IMR-90 (cell line): Measurements from ENCODE around the gene LRRC4. TPM values are rescaled to one million over a fixed set of nuclear protein-coding genes. Genes with fewer than 3 reads are reported as not detected.

ENCODE experiments used
- ATAC-seq: fragments of 200-7000 bp; cut with Tn5 transposase; 2 replicates; pipeline ENCODE4 v1.9.1; 2020; ENCODE audit warnings: low read depth, mild to moderate bottlenecking, moderate library complexity
- BruUV-seq: library from RNA; stranded (reverse); fragments of 400-500 nt; replicated peaks from 2 replicates; lab custom pipeline; 2021; lab: Mats Ljungman, UMichigan
- CTCF ChIA-PET: fragments of 300-600 bp; formaldehyde crosslinking; extraction: SDS; loops from one replicate; lab custom pipeline; 2021; ENCODE audit warnings: antibody characterized with exemption; lab: Yijun Ruan, JAX
- POLR2A ChIA-PET: fragments of 300-600 bp; sonication (Branson Sonifier 250); formaldehyde crosslinking; loops from one replicate; lab custom pipeline; 2022; ENCODE audit warnings: antibody characterized with exemption; ENCODE audit not compliant: unreplicated experiment; lab: Charles Lee
- DNase-seq: peaks from one replicate; pipeline ENCODE4 v3.0.0; 2013
- H2AFZ ChIP-seq: replicated peaks from 2 replicates; pipeline ENCODE3; 2013; ENCODE audit warnings: low read length, mild to moderate bottlenecking; ENCODE audit not compliant: poor library complexity
- H2AK5ac ChIP-seq: 2 replicates; pipeline ENCODE4 v1.6.1; 2013; ENCODE audit warnings: low read depth, low read length, inconsistent platforms
- H2AK9ac ChIP-seq: replicated peaks from 2 replicates; pipeline ENCODE3; 2013; ENCODE audit warnings: mild to moderate bottlenecking, low read depth, low read length, moderate library complexity; ENCODE audit not compliant: poor library complexity
- H2BK120ac ChIP-seq: 2 replicates; pipeline ENCODE4 v1.6.1; 2013; ENCODE audit warnings: low read depth, low read length, inconsistent platforms
- H2BK15ac ChIP-seq: 3 replicates; pipeline ENCODE4 v1.6.1; 2013; ENCODE audit warnings: low read depth, low read length, inconsistent platforms
- H2BK20ac ChIP-seq: 2 replicates; pipeline ENCODE4 v1.6.1; 2013; ENCODE audit warnings: low read depth, mild to moderate bottlenecking, inconsistent platforms, low read length, moderate library complexity
- H2BK5ac ChIP-seq: 2 replicates; pipeline ENCODE4 v1.6.1; 2013; ENCODE audit warnings: mild to moderate bottlenecking, low read depth, low read length, inconsistent platforms; ENCODE audit not compliant: poor library complexity, severe bottlenecking
- H3K14ac ChIP-seq: replicated peaks from 2 replicates; pipeline ENCODE4 v1.6.1; 2013; ENCODE audit warnings: low read depth, low read length, inconsistent platforms
- H3K18ac ChIP-seq: 2 replicates; pipeline ENCODE4 v1.6.1; 2013; ENCODE audit warnings: low read depth, low read length, control low read depth
- H3K23ac ChIP-seq: 2 replicates; pipeline ENCODE4 v1.6.1; 2013; ENCODE audit warnings: low read depth, low read length, inconsistent platforms
- H3K27ac ChIP-seq: 2 replicates; pipeline ENCODE4 v1.5.1; 2013; ENCODE audit warnings: mild to moderate bottlenecking, control low read depth, low read length; ENCODE audit not compliant: insufficient read depth
- H3K27me3 ChIP-seq: 2 replicates; pipeline ENCODE4 v1.6.1; 2013; ENCODE audit warnings: low read length; ENCODE audit not compliant: control insufficient read depth, insufficient read depth
- H3K36me3 ChIP-seq: 2 replicates; pipeline ENCODE4 v1.6.1; 2013; ENCODE audit warnings: low read length, mixed read lengths; ENCODE audit not compliant: control insufficient read depth, insufficient read depth
- H3K4ac ChIP-seq: 2 replicates; pipeline ENCODE4 v1.6.1; 2013; ENCODE audit warnings: low read depth, low read length, inconsistent platforms
- H3K4me1 ChIP-seq: 2 replicates; pipeline ENCODE4 v1.6.1; 2013; ENCODE audit warnings: low read length, mixed read lengths; ENCODE audit not compliant: control insufficient read depth, insufficient read depth
- H3K4me2 ChIP-seq: 2 replicates; pipeline ENCODE4 v1.6.1; 2013; ENCODE audit warnings: low read depth, mild to moderate bottlenecking, control low read depth, low read length, moderate library complexity
- H3K4me3 ChIP-seq: 2 replicates; pipeline ENCODE4 v1.5.1; 2013; ENCODE audit warnings: low read depth, mild to moderate bottlenecking, control low read depth, low read length, moderate library complexity; ENCODE audit not compliant: insufficient read depth
- H3K56ac ChIP-seq: 2 replicates; pipeline ENCODE4 v1.6.1; 2013; ENCODE audit warnings: low read length, inconsistent platforms; ENCODE audit not compliant: insufficient read depth; ENCODE audit errors: extremely low read depth
- H3K79me1 ChIP-seq, 2 experiments: 2 replicates each; pipeline ENCODE4 v1.6.1; 2013; ENCODE audit warnings: low read length in 2 of 2, inconsistent platforms in 1 of 2, low read depth in 1 of 2
- H3K9ac ChIP-seq: 2 replicates; pipeline ENCODE4 v1.6.1; 2013; ENCODE audit warnings: low read depth, low read length, control low read depth
- H3K9me1 ChIP-seq: 2 replicates; pipeline ENCODE4 v1.6.1; 2013; ENCODE audit warnings: low read length, inconsistent platforms; ENCODE audit not compliant: insufficient read depth
- H3K9me3 ChIP-seq: 2 replicates; pipeline ENCODE4 v1.6.1; 2013; ENCODE audit warnings: low read length; ENCODE audit not compliant: control insufficient read depth, insufficient read depth
- H4K20me1 ChIP-seq: 2 replicates; pipeline ENCODE4 v1.6.1; 2013; ENCODE audit warnings: low read length, inconsistent platforms; ENCODE audit not compliant: insufficient read depth
- H4K5ac ChIP-seq: 2 replicates; pipeline ENCODE4 v1.6.1; 2013; ENCODE audit warnings: mild to moderate bottlenecking, low read depth, low read length, control low read depth
- H4K8ac ChIP-seq, 2 experiments: 2 replicates each; pipeline ENCODE4 v1.6.1; 2013; ENCODE audit warnings: low read depth in 2 of 2, low read length in 2 of 2, control low read depth in 1 of 2, inconsistent platforms in 1 of 2
- H4K91ac ChIP-seq: 2 replicates; pipeline ENCODE4 v1.6.1; 2013; ENCODE audit warnings: low read depth, low read length, inconsistent platforms; ENCODE audit not compliant: insufficient read depth
- CEBPB ChIP-seq: IDR thresholded peaks from 2 replicates; pipeline ENCODE4 v1.6.1; 2012; ENCODE audit warnings: low read depth, low read length, improper control_type of control experiment
- CTCF ChIP-seq: conservative IDR thresholded peaks from 2 replicates; pipeline ENCODE4 v1.5.1; 2012; ENCODE audit warnings: mild to moderate bottlenecking, low read depth, low read length, improper control_type of control experiment
- MAFK ChIP-seq: IDR thresholded peaks from 2 replicates; pipeline ENCODE4 v1.6.1; 2012; ENCODE audit warnings: low read depth, low read length, improper control_type of control experiment
- MAZ ChIP-seq: IDR thresholded peaks from 2 replicates; pipeline ENCODE4 v1.6.1; 2012; ENCODE audit warnings: low read depth, mild to moderate bottlenecking, low read length, improper control_type of control experiment, moderate library complexity, borderline replicate concordance
- MXI1 ChIP-seq: IDR thresholded peaks from 2 replicates; pipeline ENCODE4 v1.6.1; 2012; ENCODE audit warnings: low read depth, mild to moderate bottlenecking, low read length, moderate library complexity, borderline replicate concordance
- NFE2L2 ChIP-seq: fragments of 150-350 bp; IDR thresholded peaks from 2 replicates; pipeline ENCODE4 v1.6.1; 2016; ENCODE audit warnings: low read depth, mild to moderate bottlenecking, low read length
- POLR2A ChIP-seq: IDR thresholded peaks from 2 replicates; pipeline ENCODE4 v1.6.1; 2012; ENCODE audit warnings: mild to moderate bottlenecking, low read depth, low read length
- RCOR1 ChIP-seq: IDR thresholded peaks from 2 replicates; pipeline ENCODE4 v1.6.1; 2012; ENCODE audit warnings: mild to moderate bottlenecking, low read length, improper control_type of control experiment; ENCODE audit not compliant: insufficient replicate concordance
- SMC3 ChIP-seq: fragments of 150-350 bp; IDR thresholded peaks from 2 replicates; pipeline ENCODE4 v1.6.1; 2016; ENCODE audit warnings: low read depth, mild to moderate bottlenecking, antibody characterized with exemption, low read length, moderate library complexity
- USF2 ChIP-seq: fragments of 150-350 bp; IDR thresholded peaks from 2 replicates; pipeline ENCODE4 v1.6.1; 2017; ENCODE audit warnings: mild to moderate bottlenecking, antibody characterized with exemption, low read length, low read depth
- WGBS, 2 experiments: methylation state at CpG; one replicate each; pipeline versions ENCODE4 v1.1.5 to v1.1.7; 2013; ENCODE audit warnings: missing lambda C conversion rate in 2 of 2; ENCODE audit not compliant: insufficient read length in 1 of 2; ENCODE audit errors: extremely low coverage in 2 of 2; 5-methylcytosine and 5-hydroxymethylcytosine counted together
- dilution Hi-C: fragments of 300-500 bp; cut with HindIII; formaldehyde crosslinking; loops from one replicate; pipeline ENCODE4 v1.14.3; 2018; ENCODE audit warnings: low sequenced_read_pairs; ENCODE audit not compliant: unreplicated experiment
- in situ Hi-C: fragments of 300-500 bp; cut with MboI; formaldehyde crosslinking; loops from 3 replicates; pipeline ENCODE4 v1.14.3; 2019; ENCODE audit warnings: low sequenced_read_pairs, inconsistent platforms, mixed read lengths
- intact Hi-C: fragments of 100-400 bp; cut with micrococcal nuclease; formaldehyde crosslinking; loops from 2 replicates; pipeline ENCODE4 v1.10.0; 2022
- polyA plus RNA-seq, 3 experiments: library from polyadenylated mRNA; depleted of rRNA; stranded (reverse); fragments of >200 nt; gene quantifications; 2 replicates each; pipeline ENCODE4 v1.2.3, GENCODE V29; 2012; ENCODE audit warnings: low replicate concordance in 1 of 3
- total RNA-seq: library from RNA; depleted of rRNA; stranded (reverse); fragments of >200 nt; gene quantifications from 2 replicates; pipeline ENCODE4 v1.2.3, GENCODE V29; 2012
- TF ChIP-seq, protein P1 (sequence below): fragments of 150-350 bp; IDR thresholded peaks from 2 replicates; pipeline ENCODE4 v1.6.1; 2016; ENCODE audit warnings: low read depth, mild to moderate bottlenecking, low read length, moderate library complexity, borderline replicate concordance

Gene LRRC4
- total and polyA plus RNA-seq, 2 of the 4 experiments (the other 2 are of a cell fraction): 0.54 to 0.55 TPM

DNA sequence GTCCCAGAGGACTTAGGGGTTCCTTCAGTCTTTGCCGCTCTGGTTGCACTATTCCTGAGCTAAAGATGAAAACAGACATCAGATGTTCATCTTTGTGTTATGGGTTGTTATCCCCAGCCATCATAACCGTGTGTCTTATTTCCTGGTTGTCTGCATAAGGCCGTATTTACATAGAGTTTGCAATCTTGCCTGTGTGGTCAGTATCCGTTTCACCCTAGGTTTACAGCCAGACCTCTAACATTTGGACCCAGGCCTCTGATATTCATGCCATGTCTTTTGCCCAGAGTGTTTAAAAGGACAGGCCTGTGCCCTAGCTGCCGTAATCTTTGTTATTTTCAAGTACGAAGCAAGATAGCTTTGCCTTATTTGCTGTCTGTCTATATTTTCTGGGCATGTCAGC lies 26.6 kb downstream of the LRRC4 start:
- no peak overlapping the region for H3K4me3 ChIP-seq
- peaks cover 37 to 77% of the 10 kb centered on the region in 2 experiments for H3K79me1 ChIP-seq
- in situ Hi-C loops: no loop called here
- ATAC-seq (no peak), DNase-seq (no peak)
- H3K4me1 ChIP-seq: no peaks in the 10 kb centered on the region
- POLR2A ChIA-PET: no interaction called here
- H3K27me3 ChIP-seq: no peaks in the 10 kb centered on the region
- no peak overlapping the region for H4K91ac ChIP-seq
- intact Hi-C loops: no loop called here
- no peak overlapping the region for H2BK15ac ChIP-seq
- no peak overlapping the region for H2AK5ac ChIP-seq
- BruUV-seq: no TSS peak
- H2AFZ ChIP-seq: no peak overlapping the region
- H2BK120ac ChIP-seq: no peak overlapping the region
- H3K36me3 ChIP-seq: peaks cover 6% of the 10 kb centered on the region
- no peak overlapping the region for H3K56ac ChIP-seq
- H3K14ac ChIP-seq: no peak overlapping the region
- H3K4me2 ChIP-seq: no peak overlapping the region
- H3K9me1 ChIP-seq: peaks cover 26% of the 10 kb centered on the region
- no peak overlapping the region for H4K5ac ChIP-seq
- no peak for TF ChIP-seq CTCF
- no peak for TF ChIP-seq USF2
- no peak for TF ChIP-seq CEBPB
- TF ChIP-seq, protein P1, sequence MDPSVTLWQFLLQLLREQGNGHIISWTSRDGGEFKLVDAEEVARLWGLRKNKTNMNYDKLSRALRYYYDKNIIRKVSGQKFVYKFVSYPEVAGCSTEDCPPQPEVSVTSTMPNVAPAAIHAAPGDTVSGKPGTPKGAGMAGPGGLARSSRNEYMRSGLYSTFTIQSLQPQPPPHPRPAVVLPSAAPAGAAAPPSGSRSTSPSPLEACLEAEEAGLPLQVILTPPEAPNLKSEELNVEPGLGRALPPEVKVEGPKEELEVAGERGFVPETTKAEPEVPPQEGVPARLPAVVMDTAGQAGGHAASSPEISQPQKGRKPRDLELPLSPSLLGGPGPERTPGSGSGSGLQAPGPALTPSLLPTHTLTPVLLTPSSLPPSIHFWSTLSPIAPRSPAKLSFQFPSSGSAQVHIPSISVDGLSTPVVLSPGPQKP: no peak
- TF ChIP-seq RCOR1: no peak
- TF ChIP-seq MAFK: no peak
- TF ChIP-seq SMC3: no peak
- no peak for TF ChIP-seq MXI1
- TF ChIP-seq POLR2A: no peak
- no peak for TF ChIP-seq NFE2L2
- TF ChIP-seq MAZ: no peak
- H2BK5ac ChIP-seq: no peak overlapping the region
- H3K23ac ChIP-seq: no peak overlapping the region
- no peak overlapping the region for H4K8ac ChIP-seq
- H3K9me3 ChIP-seq: no peaks in the 10 kb centered on the region
- H2BK20ac ChIP-seq: no peak overlapping the region
- CTCF ChIA-PET: no interaction called here
- no peak overlapping the region for H3K18ac ChIP-seq
- no peak overlapping the region for H3K27ac ChIP-seq
- no peak overlapping the region for H2AK9ac ChIP-seq
- H3K4ac ChIP-seq: no peak overlapping the region
- WGBS, 2 experiments: 100% methylated on average over 1 of the region's 6 CpGs; no CpG with 5 or more reads in 1 of the 2 experiments
- H4K20me1 ChIP-seq: peaks cover 18% of the 10 kb centered on the region
- no peak overlapping the region for H3K9ac ChIP-seq
- dilution Hi-C loops: no loop called here
